HepG2 (cell line): ENCODE results near the gene SEC14L2.

Source experiments
- HOXA9 ChIP-seq: sonication (generic); formaldehyde crosslinking; IDR thresholded peaks from 2 replicates; pipeline ENCODE4 v1.8.1; 2022; ENCODE audit warnings: missing genetic modification reagents, mild to moderate bottlenecking, moderate library complexity, borderline replicate concordance
- NFATC3 ChIP-seq: sonication (generic); formaldehyde crosslinking; IDR thresholded peaks from 2 replicates; pipeline ENCODE4 v1.5.1; 2020; ENCODE audit warnings: mild to moderate bottlenecking, missing genetic modification reagents
- SNRNP70 ChIP-seq: fragments of 200-400 bp; formaldehyde crosslinking; IDR thresholded peaks from 2 replicates; pipeline ENCODE4 v1.6.1; 2017; ENCODE audit warnings: mild to moderate bottlenecking, low read depth, low read length, moderate library complexity
- ZNF3 ChIP-seq: IDR thresholded peaks from 2 replicates; pipeline ENCODE4 v1.7.0; 2017; ENCODE audit warnings: inconsistent platforms
- ZNF354B ChIP-seq: sonication (generic); formaldehyde crosslinking; IDR thresholded peaks from 2 replicates; pipeline ENCODE4 v1.8.0; 2022; ENCODE audit warnings: mild to moderate bottlenecking, missing genetic modification reagents
- TF ChIP-seq, protein P1 (sequence below): sonication (generic); formaldehyde crosslinking; IDR thresholded peaks from 2 replicates; pipeline ENCODE4 v1.4.0; 2020; ENCODE audit warnings: missing genetic modification reagents
- TF ChIP-seq, protein P2 (sequence below): sonication (generic); formaldehyde crosslinking; IDR thresholded peaks from 2 replicates; pipeline ENCODE4 v1.4.0; 2020; ENCODE audit warnings: missing genetic modification reagents; ENCODE audit errors: not compliant biosample characterization

DNA sequence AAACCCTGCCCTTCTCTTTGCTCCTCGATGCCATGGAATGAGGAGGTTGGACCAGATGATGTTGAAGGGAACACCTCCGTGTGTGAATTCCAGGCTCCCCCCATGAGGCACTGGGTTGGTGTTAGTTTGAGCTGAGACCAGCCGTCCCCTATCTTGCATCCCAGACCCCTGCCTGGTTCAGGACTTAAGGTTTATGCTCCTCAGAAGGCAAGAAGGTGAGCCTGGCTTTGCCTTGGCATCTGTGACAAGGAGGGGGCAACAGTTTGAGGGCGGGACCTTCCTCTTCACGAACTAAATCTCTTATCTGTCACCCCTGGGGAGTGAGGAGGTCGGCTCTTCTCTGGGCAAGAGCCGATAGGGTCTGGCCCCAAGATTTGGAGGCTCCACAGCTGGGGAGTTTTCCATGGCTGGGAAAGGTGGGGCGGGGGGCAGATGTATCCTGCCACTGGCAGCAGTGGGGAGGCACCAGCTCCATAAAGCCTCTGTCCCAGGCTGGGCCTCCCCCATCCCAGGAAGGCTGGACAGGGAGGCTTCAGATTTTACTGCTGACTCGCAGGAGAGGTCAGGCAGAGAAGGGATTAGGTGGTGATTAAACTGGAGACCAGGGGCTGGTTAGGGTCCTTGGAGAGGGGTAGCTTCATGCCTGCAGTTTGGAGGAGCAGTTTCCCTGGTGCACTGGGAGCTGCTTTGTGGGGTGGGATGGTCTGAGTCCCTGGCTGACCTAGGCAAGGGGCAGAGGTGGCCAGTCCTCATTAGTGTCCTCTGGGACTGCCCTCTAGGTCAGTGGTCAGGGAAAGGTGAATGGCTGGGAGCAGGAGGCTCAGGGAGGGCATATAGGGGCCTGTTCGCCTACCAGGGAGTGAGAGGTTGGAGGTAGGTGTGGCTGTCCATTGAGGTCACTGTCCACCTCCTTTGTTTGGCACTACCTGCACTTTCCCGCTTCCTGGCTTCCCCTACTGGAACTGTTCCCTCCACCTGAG, 1.1 kb downstream of the SEC14L2 start:
- TF ChIP-seq ZNF3 (CRISPR knock-in tag), result no peak
- TF ChIP-seq NFATC3, result no peak
- no peak for TF ChIP-seq HOXA9 (CRISPR knock-in tag)
- TF ChIP-seq, protein P1, sequence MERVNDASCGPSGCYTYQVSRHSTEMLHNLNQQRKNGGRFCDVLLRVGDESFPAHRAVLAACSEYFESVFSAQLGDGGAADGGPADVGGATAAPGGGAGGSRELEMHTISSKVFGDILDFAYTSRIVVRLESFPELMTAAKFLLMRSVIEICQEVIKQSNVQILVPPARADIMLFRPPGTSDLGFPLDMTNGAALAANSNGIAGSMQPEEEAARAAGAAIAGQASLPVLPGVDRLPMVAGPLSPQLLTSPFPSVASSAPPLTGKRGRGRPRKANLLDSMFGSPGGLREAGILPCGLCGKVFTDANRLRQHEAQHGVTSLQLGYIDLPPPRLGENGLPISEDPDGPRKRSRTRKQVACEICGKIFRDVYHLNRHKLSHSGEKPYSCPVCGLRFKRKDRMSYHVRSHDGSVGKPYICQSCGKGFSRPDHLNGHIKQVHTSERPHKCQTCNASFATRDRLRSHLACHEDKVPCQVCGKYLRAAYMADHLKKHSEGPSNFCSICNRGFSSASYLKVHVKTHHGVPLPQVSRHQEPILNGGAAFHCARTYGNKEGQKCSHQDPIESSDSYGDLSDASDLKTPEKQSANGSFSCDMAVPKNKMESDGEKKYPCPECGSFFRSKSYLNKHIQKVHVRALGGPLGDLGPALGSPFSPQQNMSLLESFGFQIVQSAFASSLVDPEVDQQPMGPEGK (CRISPR knock-in tag), result no peak
- TF ChIP-seq ZNF354B, result no peak
- TF ChIP-seq, protein P2, sequence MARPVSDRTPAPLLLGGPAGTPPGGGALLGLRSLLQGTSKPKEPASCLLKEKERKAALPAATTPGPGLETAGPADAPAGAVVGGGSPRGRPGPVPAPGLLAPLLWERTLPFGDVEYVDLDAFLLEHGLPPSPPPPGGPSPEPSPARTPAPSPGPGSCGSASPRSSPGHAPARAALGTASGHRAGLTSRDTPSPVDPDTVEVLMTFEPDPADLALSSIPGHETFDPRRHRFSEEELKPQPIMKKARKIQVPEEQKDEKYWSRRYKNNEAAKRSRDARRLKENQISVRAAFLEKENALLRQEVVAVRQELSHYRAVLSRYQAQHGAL, result no peak
- TF ChIP-seq SNRNP70, result no peak
